DMS153 (cell line): Measurements from ENCODE around the gene RUVBL2.

Experiments
- DNase-seq: peaks from one replicate; lab custom pipeline; 2025; lab: John Stamatoyannopoulos, UW

Gene RUVBL2

DNA sequence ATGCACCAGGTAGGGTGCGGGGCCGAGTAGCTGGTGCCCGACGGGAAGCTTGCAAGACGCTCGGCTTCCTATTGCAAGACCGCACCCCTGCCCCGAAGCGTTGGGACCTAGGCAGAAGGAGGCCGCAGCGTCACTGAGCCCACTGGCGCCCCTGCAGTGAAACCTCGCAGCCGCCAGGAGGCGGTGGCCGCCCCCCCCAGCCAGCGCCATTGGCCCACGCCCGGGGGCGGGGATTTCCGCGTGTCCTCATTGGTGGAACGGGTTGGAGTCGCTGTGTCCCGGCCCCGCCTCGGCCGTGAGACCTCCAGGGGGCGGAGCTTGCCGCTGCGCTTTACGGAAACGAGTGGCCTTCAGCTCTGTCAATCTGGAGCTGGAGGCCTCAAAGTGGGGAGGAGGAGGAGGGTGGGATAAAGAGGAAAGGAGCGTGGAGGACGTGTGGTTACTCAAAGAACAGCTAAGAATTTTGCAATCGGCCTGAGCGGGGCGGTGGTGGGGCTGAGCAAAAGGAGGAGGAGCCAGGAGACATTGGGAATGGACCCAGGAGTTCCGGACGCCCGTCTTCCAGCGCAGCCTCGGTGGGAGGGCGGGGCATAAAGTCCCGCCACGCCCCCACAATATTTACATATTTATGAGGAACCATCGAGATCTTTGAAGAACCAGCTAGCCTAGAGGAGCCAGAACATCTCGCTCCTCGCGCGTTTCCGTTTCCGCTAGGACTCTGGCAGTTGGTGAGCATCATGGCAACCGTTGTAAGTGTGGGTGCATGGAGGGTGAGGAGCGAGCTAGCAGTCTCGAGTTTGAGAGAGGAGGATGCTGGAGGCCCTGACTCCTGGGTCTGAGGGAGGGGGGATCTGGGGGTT lies at the start of gene RUVBL2, which contains the start of gene GYS1:
Gene RUVBL2 (plus strand): TSS at position 713 of the 860 bp plus-strand sequence. CDS start 25 bp downstream, at position 738.
Gene GYS1 (minus strand): TSS at position 135 of the 860 bp plus-strand sequence. CDS start 197 bp downstream, outside the sequence.
- DNase-seq: peak; percentile 98

DNA sequence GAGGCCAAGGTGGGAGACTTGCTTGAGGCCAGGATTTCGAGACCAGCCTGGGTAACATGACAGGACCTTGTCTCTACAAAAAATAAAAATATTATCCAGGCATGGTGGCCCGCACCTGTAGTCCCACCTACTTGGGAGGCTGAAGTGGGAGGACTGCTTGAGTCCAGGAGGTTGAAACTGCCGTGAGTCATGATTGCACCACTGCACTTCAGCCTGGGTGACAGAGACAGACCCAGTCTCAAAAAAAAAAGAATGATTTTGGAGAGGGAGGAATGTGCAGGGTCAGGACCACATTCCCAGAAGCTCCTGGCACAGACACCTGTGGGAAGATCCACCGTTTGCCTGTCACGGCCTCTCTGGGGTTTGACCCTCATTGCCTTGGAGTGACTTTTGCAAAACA lies 48.3 kb upstream of the RUVBL2 start:
- DNase-seq: no peak

DNA sequence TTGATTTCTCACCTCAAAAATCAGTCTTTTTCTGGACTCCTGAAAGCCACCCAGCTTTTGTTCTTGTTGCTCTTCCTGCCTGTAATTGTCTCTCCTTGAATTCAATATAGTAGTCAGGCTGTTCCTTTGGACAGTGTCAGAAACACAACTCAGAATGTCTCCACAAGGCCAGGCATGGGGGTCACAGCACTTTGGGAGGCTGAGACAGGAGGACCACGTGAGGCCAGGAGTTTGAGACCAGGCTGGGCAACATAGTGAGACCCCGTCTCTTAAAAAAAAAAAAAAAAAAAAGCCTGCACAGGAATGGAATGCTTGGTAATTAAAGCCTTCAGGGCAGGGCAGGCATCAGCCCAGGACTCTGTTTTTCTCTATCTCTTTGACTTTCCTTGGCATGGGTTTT lies 47.9 kb upstream of the RUVBL2 start:
- DNase-seq: no peak

DNA sequence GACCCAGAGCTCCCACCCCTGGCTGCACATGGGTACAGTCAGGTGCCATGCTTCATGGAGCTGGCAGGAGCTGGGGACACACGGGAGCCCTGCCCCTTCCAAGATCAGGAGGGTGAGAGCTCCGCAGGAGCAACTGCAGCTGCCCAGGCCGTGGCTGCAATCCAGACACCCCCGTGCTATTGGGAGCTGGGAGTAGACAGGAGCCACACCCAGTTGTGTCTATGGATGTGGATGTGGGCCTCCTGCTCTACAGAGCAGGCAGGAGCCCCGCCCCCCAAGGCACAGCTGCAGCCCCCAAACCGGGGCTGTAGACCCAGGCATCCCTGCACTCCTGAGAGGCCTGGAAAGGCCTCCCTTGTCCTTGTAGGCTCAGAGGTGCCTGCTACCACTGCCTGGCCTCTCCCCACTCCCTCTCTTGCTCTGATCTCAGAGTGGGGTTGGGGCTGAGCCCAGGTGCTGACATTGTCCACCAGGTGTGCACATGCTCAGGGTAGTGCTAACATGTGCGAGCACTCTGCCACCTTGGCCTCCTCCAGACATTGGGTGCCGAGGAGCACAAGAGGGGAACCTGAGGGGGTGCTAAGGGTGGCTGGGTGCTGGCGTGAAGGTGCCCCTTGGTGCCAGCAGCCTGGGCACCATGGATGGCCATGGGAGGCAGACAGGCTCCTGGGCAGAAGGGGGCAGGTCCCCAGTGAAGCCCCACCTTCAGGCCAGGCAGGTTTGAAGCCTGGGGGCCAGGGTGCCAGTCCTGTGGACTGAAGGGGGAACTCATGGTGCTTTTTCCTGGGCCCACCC lies 47.0 kb upstream of the RUVBL2 start:
- no peak for DNase-seq

DNA sequence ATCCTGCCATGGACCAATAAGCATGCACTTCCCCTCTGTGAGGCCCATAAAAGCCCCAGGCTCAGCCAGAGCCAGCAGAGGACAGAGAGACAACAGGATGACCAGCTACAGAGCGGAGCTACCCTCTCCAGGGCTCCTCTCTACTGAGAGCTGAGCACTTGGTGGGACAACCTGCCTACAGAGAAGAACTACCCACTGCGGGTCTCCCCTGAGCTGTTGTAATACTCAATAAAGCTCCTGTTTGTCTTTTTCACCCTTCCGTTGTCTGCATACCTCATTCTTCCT lies 46.5 kb upstream of the RUVBL2 start:
- DNase-seq: no peak

DNA sequence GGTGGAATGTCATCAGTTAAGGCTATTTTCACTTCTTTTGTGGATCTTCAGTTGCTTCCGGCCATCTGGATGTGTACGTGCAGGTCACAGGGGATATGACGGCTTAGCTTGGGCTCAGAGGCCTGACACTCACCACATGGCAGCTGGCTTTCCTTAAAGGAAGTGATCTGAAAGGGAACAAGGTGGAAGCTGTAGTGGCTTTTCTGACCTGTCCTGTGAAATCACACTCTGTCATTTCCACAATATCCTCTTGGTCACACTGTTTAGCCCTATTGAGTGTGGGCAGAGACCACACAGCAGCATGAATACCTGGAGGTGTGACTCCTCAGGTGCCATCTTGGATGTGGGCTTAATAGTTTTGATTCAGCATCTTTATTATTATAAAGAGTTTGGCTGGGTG lies 43.5 kb upstream of the RUVBL2 start:
- no peak for DNase-seq

DNA sequence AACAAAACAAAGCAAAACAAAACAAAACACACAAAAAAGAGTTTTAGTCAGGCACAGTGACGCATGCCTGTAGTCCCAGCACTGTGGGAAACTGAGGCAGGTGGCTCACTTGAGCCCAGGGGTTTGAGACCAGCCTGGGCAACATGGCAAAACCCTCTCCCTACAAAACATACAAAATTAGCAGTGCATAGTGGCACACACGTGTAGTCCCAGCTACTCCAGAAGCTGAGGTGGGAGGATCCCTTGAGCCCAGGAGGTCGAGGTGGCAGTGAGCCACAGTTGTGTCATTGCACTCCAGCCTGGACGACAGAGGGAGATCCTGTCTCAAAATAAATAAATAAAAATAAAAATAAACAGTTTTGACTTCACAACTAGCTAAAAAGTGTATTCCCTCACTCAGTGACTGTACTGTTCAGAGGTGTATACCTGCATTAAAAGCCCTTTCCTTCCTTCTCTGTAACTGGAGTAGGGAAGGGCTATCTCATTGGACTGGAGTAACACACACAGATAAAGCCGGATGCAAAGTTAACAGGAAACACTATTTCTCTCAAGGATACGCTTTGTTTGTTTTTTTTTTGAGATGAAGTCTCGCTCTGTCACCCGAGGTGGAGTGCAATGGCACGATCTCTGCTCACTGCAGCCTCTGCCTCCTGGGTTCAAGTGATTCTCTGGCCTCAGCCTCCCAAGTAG lies 42.7 kb upstream of the RUVBL2 start:
- DNase-seq: no peak

DNA sequence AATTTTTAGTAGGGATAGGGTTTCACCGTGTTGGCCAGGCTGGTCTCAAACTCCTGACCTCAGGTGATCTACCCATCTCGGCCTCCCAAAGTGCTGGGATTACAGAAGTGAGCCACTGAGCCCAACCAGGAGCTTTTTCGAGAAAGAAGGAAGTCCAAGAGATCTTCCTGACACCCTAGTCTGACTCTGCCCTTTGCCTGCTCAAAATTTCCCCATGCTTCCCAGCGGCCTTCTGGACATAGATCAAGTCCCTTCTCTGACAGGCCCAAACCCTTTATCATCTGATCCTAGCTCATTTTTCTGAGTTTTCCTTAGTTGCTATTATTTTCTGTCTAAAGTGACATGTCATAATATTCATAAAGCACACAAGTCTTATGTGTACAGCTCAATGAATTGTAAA lies 40.5 kb upstream of the RUVBL2 start:
- DNase-seq: no peak

DNA sequence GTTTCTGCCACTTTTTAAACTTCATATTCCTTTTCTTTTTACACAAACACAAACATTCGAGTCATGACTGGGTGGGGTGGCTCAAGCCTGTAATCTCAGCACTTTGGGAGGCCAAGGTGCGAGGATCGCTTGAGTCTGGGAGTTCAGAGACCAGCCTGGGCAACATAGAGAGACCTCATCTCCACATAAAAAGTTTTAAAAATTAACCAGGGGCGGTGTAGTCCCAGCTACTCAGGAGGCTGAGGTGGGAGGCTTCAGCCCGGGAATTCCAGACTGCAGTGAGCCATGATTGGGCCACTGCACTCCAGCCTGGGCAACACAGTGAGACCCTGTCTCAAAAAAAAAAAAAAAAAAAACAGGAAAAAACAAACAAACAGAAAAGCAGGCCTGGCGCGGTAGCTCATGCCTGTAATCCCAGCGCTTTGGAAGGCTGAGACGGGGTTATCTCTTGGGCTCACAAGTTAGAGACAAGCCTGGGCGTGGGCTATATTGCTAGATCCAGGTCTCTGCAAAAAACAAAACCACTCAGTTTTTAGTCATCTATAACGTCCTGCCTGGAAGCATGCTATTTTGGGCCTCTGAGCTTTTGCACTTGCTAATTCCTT lies 39.6 kb upstream of the RUVBL2 start:
- DNase-seq: no peak

DNA sequence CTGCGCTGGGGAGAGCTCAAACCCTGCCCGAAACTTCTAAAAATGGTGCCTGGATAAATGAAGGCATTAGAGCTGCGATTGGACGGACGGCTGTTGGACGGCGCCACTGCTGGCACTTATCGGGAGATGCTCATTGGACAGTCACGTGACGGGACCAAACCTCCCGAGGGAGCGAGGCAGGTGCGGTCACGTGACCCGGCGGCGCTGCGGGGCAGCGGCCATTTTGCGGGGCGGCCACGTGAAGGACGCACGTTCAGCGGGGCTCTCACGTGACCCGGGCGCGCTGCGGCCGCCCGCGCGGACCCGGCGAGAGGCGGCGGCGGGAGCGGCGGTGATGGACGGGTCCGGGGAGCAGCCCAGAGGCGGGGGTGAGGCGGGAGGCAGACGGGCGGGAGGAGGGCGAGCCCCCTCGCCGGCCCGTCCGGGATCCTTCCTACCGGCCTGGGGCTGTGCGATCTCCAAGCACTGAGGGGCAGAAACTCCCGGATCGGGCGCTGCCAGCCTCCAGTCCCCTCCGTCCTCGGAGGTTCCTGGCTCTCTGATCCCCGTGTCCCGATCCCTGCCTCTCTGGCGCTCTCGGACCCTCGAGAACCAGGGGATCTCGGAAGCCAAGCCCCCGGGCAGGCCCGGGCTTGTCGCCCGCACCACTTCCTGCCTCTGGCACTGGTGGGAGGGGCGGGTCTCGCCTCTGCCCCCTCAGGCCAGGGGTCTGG lies 38.9 kb upstream of the RUVBL2 start, which contains the start of gene BAX:
Gene BAX (plus strand): TSS at position 281 of the 713 bp plus-strand sequence. CDS start 54 bp downstream, at position 335.
- DNase-seq: peak; percentile 96

DNA sequence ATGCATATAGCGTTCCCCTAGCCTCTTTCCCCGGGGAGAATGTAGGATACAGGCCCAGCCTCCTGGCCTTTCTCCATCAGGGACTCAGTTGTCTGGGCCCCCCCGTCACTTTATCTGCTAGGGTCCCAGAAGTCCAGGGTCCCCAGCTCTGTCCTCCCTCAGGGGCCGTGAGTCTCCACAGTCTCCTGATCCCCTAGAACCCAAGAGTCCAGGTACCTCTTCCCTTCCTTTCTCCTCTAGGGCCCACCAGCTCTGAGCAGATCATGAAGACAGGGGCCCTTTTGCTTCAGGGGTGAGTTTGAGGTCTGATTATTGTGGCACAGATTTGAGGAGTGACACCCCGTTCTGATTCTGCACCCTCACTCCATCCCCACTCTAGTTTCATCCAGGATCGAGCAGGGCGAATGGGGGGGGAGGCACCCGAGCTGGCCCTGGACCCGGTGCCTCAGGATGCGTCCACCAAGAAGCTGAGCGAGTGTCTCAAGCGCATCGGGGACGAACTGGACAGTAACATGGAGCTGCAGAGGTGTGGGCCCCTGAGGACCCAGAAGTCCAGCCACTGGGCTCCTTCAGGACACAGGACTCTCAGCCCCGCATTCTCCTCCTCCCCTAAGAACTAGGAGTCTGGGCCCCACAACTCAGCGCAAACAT lies 38.3 kb upstream of the RUVBL2 start:
- DNase-seq: no peak

DNA sequence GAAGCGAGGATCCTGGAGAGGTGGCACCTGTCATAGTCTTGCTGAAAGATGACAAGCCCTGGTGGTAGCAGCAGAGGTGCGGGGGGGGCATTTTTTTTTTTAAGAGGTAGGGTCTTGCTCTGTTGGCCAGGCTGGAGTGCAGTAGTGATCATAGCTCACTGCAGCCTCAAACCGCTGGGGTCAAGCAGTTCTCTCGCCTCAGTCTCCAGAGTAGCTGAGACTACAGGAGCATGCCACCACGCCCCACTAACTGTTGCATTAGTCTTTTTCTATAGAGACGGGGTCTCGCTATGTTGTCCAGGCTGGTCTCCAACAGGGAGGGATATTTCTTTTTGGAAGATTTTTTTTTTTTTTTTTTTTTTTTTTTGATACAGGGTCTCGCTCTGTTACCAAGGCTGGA lies 35.7 kb upstream of the RUVBL2 start:
- no peak for DNase-seq

DNA sequence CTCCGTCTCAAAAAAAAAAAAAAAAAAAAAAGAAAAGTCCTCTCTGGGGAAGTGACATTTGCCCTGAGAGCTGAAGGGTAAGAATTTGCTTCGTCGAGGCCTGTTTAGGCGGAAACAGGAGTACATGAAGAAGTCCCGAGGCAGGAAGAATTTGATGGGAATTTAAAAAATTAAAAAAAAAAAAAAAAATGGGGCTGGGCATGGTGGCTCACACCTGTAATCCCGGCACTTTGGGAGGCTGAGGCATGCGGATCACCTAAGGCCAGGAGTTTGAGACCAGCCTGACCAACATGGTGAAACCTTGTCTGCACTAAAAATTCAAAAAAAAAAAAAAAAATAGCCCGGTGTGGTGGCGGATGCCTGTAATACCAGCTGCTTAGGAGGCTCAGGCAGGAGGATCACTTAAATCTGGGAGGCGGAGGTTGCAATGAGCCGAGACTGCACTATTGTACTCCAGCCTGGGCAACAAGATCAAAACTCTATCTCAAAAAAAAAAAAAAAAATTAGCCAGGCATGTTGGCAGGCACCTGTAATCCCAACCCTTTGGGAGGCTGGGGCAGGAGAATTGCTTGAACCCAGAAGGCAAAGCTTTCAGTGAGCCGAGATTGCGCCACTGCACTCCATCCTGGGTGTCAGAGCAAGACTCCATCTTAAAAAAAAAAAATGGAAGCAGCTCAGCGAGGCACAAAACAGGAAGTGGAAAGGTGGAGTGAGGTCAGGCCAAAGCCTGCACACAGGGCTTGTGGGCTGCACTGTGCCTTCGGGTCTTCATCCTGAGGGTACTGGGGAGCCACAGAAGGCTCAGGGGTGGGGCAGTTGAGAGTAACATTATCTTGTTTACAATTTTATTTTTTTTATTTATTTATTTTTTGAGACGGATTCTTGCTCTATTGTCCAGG lies 34.1 kb upstream of the RUVBL2 start:
- no peak for DNase-seq

DNA sequence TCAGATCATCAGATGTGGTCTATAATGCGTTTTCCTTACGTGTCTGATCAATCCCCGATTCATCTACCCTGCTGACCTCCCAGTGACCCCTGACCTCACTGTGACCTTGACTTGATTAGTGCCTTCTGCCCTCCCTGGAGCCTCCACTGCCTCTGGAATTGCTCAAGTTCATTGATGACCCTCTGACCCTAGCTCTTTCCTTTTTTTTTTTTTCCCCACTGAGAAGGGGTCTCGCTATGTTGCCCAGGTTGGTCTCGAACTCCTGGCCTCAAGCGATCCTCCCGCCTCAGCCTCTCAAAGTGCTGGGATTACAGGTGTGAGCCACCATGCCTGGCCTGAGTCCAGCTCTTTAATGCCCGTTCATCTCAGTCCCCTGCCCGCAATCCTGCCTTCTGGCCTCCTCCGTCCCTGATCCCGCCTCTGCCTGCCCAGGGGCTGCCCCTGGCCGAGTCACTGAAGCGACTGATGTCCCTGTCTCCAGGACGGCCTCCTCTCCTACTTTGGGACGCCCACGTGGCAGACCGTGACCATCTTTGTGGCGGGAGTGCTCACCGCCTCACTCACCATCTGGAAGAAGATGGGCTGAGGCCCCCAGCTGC lies 32.5 kb upstream of the RUVBL2 start:
- no peak for DNase-seq

DNA sequence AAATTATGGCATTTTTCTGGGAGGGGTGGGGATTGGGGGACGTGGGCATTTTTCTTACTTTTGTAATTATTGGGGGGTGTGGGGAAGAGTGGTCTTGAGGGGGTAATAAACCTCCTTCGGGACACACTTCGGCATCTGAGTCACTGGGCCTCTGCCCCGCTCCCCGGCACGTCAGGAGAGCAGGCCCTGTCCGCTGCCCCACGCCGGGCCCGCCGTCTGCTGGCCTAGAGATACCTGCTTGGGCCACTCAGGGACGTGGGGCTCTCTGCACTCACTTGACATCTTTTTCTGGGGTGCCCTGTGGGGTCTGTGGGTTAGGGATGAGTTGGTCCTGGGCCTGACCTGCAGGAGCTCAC lies 32.0 kb upstream of the RUVBL2 start:
- DNase-seq: no peak

DNA sequence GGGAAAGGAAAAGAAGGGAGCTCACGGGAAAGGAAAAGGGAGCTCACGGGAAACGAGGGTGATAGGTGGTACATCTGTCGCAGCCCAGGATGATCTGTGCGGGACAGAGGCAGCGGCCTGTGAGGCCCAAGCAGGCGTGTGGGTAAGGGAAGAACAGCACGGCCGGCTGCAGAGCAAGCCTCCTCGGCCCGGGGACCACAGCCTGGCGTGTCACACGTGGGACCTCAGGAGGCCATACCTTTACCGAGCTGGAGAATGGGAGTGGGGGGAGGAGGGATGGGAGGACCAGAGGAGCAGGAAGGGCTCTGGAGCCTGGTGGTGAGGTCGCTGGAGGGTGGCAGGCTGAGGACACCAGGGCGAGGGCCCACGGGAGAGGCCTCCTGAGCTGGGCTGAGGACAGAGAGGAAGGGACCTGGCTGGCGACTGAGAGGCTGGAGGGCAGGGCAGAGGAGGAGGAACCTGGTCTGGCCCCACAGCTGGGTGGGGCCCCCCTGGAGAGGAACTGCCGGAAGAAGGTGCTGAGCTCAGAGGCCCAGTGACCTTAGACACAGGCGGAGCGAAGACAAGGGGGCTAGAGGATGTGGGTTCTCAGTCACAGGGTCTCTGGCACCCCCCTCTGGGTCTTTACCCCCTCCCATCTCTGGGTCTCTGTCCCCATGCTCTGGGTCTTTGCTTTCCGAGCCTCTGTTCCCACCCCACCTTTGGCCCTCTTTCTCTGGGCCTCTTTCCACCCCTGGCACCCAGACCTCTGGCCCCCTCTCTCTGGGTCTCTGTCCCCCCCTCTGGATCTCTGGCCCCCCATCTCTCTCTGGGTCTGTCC lies 31.4 kb upstream of the RUVBL2 start:
- DNase-seq: no peak

DNA sequence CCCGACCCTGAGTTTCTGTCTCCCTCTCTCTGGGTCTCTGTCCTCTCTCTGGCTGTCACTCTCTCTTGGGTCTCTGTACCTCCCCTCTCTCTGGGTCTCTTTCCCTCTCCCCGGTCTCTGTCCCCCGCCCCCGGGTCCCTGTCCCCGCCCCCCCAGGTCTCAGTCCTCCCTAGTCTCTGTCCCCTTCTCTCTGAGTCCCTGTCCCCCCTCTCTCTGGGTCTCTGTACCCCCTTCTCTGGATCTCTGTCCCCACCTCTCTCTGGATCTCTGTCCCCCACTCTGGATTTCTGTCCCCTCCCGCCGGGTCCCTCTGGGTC lies 30.9 kb upstream of the RUVBL2 start:
- no peak for DNase-seq

DNA sequence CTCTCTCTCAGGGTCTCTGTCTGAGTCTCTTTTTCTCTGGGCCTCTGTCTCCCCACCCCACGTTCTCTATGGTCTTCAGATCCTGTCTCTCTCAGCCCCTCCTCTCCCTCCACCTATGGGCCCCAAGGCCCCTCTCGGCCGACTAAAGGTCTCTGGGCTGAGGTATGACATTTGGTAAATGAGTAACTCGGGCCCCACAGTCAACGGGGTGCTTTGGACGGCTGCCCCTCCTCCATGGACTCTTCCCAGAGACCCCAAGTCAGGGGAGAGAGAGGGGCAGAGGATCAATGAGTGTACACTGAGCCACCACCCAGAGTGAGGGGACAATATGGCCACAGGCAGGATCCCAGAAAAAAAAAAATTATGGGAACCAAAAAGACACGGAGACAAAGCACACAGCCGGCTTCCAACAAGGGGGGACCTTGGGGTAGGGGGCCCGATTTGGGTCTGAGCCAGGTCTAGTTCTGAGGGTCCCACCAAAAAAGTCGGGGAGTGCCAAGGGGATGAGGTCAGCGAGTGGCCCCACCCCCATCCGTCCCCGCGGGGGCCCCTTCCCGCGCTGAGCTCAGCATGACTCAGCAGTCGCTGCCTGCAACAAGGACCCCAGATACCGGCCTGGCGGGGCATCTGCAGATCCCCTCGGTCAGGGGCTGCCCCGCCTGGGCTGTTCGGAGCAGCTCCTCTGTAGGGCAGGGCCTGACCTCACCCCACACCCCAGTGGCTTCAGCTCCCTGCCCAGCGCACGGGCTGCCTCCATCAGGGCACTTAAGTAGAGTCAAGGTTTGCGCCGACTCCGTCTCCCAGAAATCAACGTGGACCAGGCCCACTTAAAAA lies 30.1 kb upstream of the RUVBL2 start:
- no peak for DNase-seq
